Superior temporal gyrus (tissue), 1 donor: ENCODE measurements around the gene CCDC187.

Experiments
- DNase-seq: peaks from one replicate; pipeline ENCODE4 v3.0.0-alpha.2; 2016; ENCODE audit errors: extremely low spot score

The CCDC187 gene

GRCh38 chr9:136225748-136226679 is 77.9 kb downstream of the CCDC187 start:
- no peak for DNase-seq

- no peak for DNase-seq
These were observed 78.5 kb downstream of the CCDC187 start for GRCh38 chr9:136225366-136225747.

- DNase-seq: no peak
These were observed 79.8 kb downstream of the CCDC187 start for GRCh38 chr9:136223871-136224640.

GRCh38 chr9:136222906-136223285 is 81.0 kb downstream of the CCDC187 start:
- no peak for DNase-seq

- DNase-seq: no peak
These were observed 81.6 kb downstream of the CCDC187 start for GRCh38 chr9:136222166-136222905.

- no peak for DNase-seq
These were observed 83.7 kb downstream of the CCDC187 start for GRCh38 chr9:136220017-136220729.

- DNase-seq: peak; percentile 38
These were observed 84.6 kb downstream of the CCDC187 start for GRCh38 chr9:136219276-136219675.

- no peak for DNase-seq
These were observed 85.2 kb downstream of the CCDC187 start for GRCh38 chr9:136218673-136219072.

GRCh38 chr9:136218271-136218670 is 85.6 kb downstream of the CCDC187 start:
- DNase-seq: no peak

- DNase-seq: no peak
These were observed 87.2 kb downstream of the CCDC187 start for GRCh38 chr9:136216541-136217244.

- no peak for DNase-seq
These were observed 90.2 kb downstream of the CCDC187 start for GRCh38 chr9:136213733-136214132.

- DNase-seq: no peak
These were observed 91.4 kb downstream of the CCDC187 start for GRCh38 chr9:136212345-136212950.

- no peak for DNase-seq
These were observed 92.2 kb downstream of the CCDC187 start for GRCh38 chr9:136211441-136212344.

- no peak for DNase-seq
These were observed 92.9 kb downstream of the CCDC187 start for GRCh38 chr9:136211006-136211405.

- DNase-seq: no peak
These were observed 93.6 kb downstream of the CCDC187 start for GRCh38 chr9:136210276-136210675.

- no peak for DNase-seq
These were observed 94.1 kb downstream of the CCDC187 start for GRCh38 chr9:136209786-136210185.

GRCh38 chr9:136209232-136209631 is 94.7 kb downstream of the CCDC187 start:
- DNase-seq: no peak

GRCh38 chr9:136208675-136209074 is 95.2 kb downstream of the CCDC187 start:
- DNase-seq: no peak

- no peak for DNase-seq
These were observed 96.3 kb downstream of the CCDC187 start for GRCh38 chr9:136207616-136208015.
